HEK293 (cell line): ENCODE measurements around the gene C2orf72.

ENCODE experiments used
- GFI1B ChIP-seq: fragments of 450-650 bp; formaldehyde crosslinking; IDR thresholded peaks from 2 replicates; pipeline ENCODE4 v1.5.1; 2016; ENCODE audit warnings: missing biosample characterization, missing genetic modification characterization
- GLI2 ChIP-seq: fragments of 450-650 bp; formaldehyde crosslinking; IDR thresholded peaks from 2 replicates; pipeline ENCODE4; 2017; ENCODE audit warnings: missing biosample characterization, missing genetic modification characterization, low read depth, borderline replicate concordance
- GLIS2 ChIP-seq: fragments of 450-650 bp; formaldehyde crosslinking; IDR thresholded peaks from 2 replicates; pipeline ENCODE4 v1.5.1; 2016; ENCODE audit warnings: missing biosample characterization, missing genetic modification characterization
- KLF10 ChIP-seq: fragments of 450-650 bp; IDR thresholded peaks from 2 replicates; pipeline ENCODE4 v1.5.1; 2018; ENCODE audit warnings: missing biosample characterization, mild to moderate bottlenecking, missing genetic modification characterization
- KLF16 ChIP-seq: fragments of 450-650 bp; formaldehyde crosslinking; IDR thresholded peaks from 2 replicates; pipeline ENCODE4 v1.5.1; 2017; ENCODE audit warnings: missing biosample characterization, missing genetic modification characterization
- KLF7 ChIP-seq: fragments of 450-650 bp; formaldehyde crosslinking; IDR thresholded peaks from 2 replicates; pipeline ENCODE4 v1.5.1; 2016; ENCODE audit warnings: missing biosample characterization, missing genetic modification characterization, borderline replicate concordance
- OVOL3 ChIP-seq: fragments of 450-650 bp; formaldehyde crosslinking; IDR thresholded peaks from 2 replicates; pipeline ENCODE4 v1.5.1; 2016; ENCODE audit warnings: missing biosample characterization, missing genetic modification characterization
- YY2 ChIP-seq: fragments of 450-650 bp; formaldehyde crosslinking; IDR thresholded peaks from 2 replicates; pipeline ENCODE4 v1.5.1; 2016; ENCODE audit warnings: missing biosample characterization, missing genetic modification characterization
- ZBTB8A ChIP-seq: fragments of 450-650 bp; formaldehyde crosslinking; IDR thresholded peaks from 2 replicates; pipeline ENCODE4 v1.5.1; 2016; ENCODE audit warnings: missing biosample characterization, missing genetic modification characterization
- ZFHX2 ChIP-seq: fragments of 450-650 bp; formaldehyde crosslinking; conservative IDR thresholded peaks from 2 replicates; pipeline ENCODE4 v1.5.1; 2016; ENCODE audit warnings: missing biosample characterization, missing genetic modification characterization
- ZFP37 ChIP-seq: fragments of 450-650 bp; formaldehyde crosslinking; IDR thresholded peaks from 2 replicates; pipeline ENCODE4 v1.5.1; 2016; ENCODE audit warnings: missing biosample characterization, missing genetic modification characterization
- ZNF157 ChIP-seq: fragments of 450-650 bp; formaldehyde crosslinking; IDR thresholded peaks from 2 replicates; pipeline ENCODE4 v1.5.1; 2016; ENCODE audit warnings: missing biosample characterization, missing genetic modification characterization
- ZNF274 ChIP-seq, 2 experiments: fragments of 200-500 bp in 1 of 2; fragments of 450-650 bp in 1 of 2; sonication (Bioruptor generic) in 1 of 2; formaldehyde crosslinking in 1 of 2; IDR thresholded peaks; 2 replicates each; pipeline versions ENCODE4 v1.5.1 to v1.6.1; 2014 to 2016; ENCODE audit warnings: borderline replicate concordance in 1 of 2, inconsistent platforms in 1 of 2, low read length in 1 of 2, missing biosample characterization in 1 of 2, missing genetic modification characterization in 1 of 2
- ZNF292 ChIP-seq: fragments of 450-650 bp; formaldehyde crosslinking; IDR thresholded peaks from 2 replicates; pipeline ENCODE4 v1.5.1; 2016; ENCODE audit warnings: low read depth, missing biosample characterization, missing genetic modification characterization, borderline replicate concordance
- ZNF324 ChIP-seq: fragments of 450-650 bp; formaldehyde crosslinking; IDR thresholded peaks from 2 replicates; pipeline ENCODE4 v1.5.1; 2016; ENCODE audit warnings: missing biosample characterization, missing genetic modification characterization
- ZNF354C ChIP-seq: fragments of 450-650 bp; formaldehyde crosslinking; IDR thresholded peaks from 2 replicates; pipeline ENCODE4 v1.5.1; 2016; ENCODE audit warnings: missing biosample characterization, missing genetic modification characterization, low read depth, borderline replicate concordance
- ZNF473 ChIP-seq: fragments of 450-650 bp; formaldehyde crosslinking; IDR thresholded peaks from 2 replicates; pipeline ENCODE4 v1.5.1; 2017; ENCODE audit warnings: missing biosample characterization, missing genetic modification characterization
- ZNF48 ChIP-seq: fragments of 450-650 bp; formaldehyde crosslinking; IDR thresholded peaks from 2 replicates; pipeline ENCODE4 v1.5.1; 2016; ENCODE audit warnings: missing biosample characterization, missing genetic modification characterization
- ZNF521 ChIP-seq: fragments of 450-650 bp; formaldehyde crosslinking; IDR thresholded peaks from 2 replicates; pipeline ENCODE4 v1.5.1; 2017; ENCODE audit warnings: missing biosample characterization, mild to moderate bottlenecking, missing genetic modification characterization
- ZNF610 ChIP-seq: fragments of 450-650 bp; formaldehyde crosslinking; IDR thresholded peaks from 2 replicates; pipeline ENCODE4 v1.5.1; 2016; ENCODE audit warnings: missing biosample characterization, missing genetic modification characterization, borderline replicate concordance
- ZNF658 ChIP-seq: fragments of 450-650 bp; formaldehyde crosslinking; IDR thresholded peaks from 2 replicates; pipeline ENCODE4; 2016; ENCODE audit warnings: missing biosample characterization, missing genetic modification characterization
- ZNF677 ChIP-seq: fragments of 450-650 bp; IDR thresholded peaks from 2 replicates; pipeline ENCODE4 v1.5.0; 2018; ENCODE audit warnings: missing biosample characterization, mild to moderate bottlenecking, missing genetic modification characterization, moderate library complexity
- ZNF701 ChIP-seq: fragments of 450-650 bp; formaldehyde crosslinking; IDR thresholded peaks from 2 replicates; pipeline ENCODE4 v1.5.1; 2016; ENCODE audit warnings: missing biosample characterization, missing genetic modification characterization
- ZNF843 ChIP-seq: fragments of 450-650 bp; formaldehyde crosslinking; IDR thresholded peaks from 2 replicates; pipeline ENCODE4 v1.5.1; 2016; ENCODE audit warnings: missing biosample characterization, missing genetic modification characterization
- ZSCAN16 ChIP-seq: fragments of 450-650 bp; formaldehyde crosslinking; IDR thresholded peaks from 2 replicates; pipeline ENCODE4 v1.5.1; 2016; ENCODE audit warnings: missing biosample characterization, missing genetic modification characterization
- TF ChIP-seq, protein P1 (sequence below): fragments of 450-650 bp; formaldehyde crosslinking; IDR thresholded peaks from 2 replicates; pipeline ENCODE4 v1.5.1; 2017; ENCODE audit warnings: missing biosample characterization, missing genetic modification characterization
- TF ChIP-seq, protein P2 (sequence below): fragments of 450-650 bp; formaldehyde crosslinking; IDR thresholded peaks from 2 replicates; pipeline ENCODE4 v1.5.1; 2016; ENCODE audit warnings: missing biosample characterization, missing genetic modification characterization
- TF ChIP-seq, protein P3 (sequence below): fragments of 450-650 bp; formaldehyde crosslinking; IDR thresholded peaks from 2 replicates; pipeline ENCODE4 v1.5.1; 2016; ENCODE audit warnings: missing biosample characterization, missing genetic modification characterization
- TF ChIP-seq, protein P4 (sequence below): fragments of 450-650 bp; formaldehyde crosslinking; IDR thresholded peaks from 2 replicates; pipeline ENCODE4 v1.5.1; 2016; ENCODE audit warnings: missing biosample characterization, missing genetic modification characterization
- TF ChIP-seq, protein P5 (sequence below): fragments of 450-650 bp; formaldehyde crosslinking; IDR thresholded peaks from 2 replicates; pipeline ENCODE4 v1.5.1; 2016; ENCODE audit warnings: missing biosample characterization, missing genetic modification characterization, low read depth

C2orf72 gene

DNA sequence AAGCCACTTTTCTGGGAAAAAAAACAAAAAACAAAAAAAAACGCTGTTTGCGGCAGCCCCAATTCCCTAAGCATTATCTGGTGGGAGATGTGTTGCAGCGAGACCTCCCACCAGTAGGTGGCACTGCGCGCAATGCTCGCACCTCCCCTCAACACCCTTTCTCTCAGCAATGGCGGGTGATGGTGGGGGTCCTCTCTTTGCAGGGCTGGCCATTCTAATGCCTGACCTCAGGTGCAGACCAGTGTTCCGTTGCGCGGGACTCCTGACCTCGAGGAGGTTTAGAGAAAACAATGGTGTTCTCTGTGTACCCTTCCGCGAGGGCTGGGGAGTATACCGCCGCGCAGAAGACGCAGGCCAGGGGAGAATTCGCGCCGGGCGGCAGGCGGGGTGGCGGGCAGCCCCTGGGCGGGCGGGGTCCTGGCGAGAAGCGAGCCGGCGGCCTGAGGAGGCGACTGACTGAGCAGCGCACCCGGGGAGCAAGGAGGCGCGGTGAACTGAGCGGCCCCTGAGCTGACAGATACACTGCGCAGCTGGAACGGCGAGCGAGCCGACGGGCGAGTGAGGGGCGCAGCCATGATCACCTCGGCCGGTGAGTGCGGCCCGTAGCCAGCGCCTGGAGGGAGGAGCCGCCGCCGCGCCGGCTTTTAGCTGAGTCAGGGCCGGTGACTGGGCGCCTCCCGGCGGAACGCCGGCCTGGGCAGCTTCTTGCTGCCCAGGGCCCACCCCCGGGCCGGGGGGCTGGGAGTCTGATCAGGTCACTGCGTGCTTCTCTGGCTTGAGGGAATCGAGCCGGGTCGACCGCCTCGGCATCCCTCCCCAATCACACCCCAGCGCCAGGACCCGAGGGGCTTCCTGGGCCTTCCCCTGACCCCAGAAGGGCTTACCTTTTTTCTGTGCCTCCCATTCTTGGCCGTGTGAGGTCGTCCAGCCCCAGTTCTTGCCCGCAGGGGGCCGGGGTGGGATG, 19.4 kb downstream of the C2orf72 start, which contains the start of gene PSMD1 (continued):
- no peak; the same call in 1 of the 2 replicates for TF ChIP-seq GLIS2 (tag by site-specific recombination)
- no peak for TF ChIP-seq ZNF521 (tag by site-specific recombination)
- TF ChIP-seq ZNF292 (tag by site-specific recombination) = no peak
- TF ChIP-seq ZNF157 (tag by site-specific recombination) = no peak
- TF ChIP-seq ZNF677 (tag by site-specific recombination) = no peak
- TF ChIP-seq KLF10 (tag by site-specific recombination) = no peak; the same call in 1 of the 2 replicates
- TF ChIP-seq ZNF48 (tag by site-specific recombination) = no peak
- TF ChIP-seq GFI1B (tag by site-specific recombination) = no peak
- peak; percentile 96 for TF ChIP-seq YY2 (tag by site-specific recombination)
- TF ChIP-seq OVOL3 (tag by site-specific recombination) = no peak
- peak; percentile 41; the same call in 1 of the 2 replicates for TF ChIP-seq ZFP37 (tag by site-specific recombination)
- TF ChIP-seq, protein P1, sequence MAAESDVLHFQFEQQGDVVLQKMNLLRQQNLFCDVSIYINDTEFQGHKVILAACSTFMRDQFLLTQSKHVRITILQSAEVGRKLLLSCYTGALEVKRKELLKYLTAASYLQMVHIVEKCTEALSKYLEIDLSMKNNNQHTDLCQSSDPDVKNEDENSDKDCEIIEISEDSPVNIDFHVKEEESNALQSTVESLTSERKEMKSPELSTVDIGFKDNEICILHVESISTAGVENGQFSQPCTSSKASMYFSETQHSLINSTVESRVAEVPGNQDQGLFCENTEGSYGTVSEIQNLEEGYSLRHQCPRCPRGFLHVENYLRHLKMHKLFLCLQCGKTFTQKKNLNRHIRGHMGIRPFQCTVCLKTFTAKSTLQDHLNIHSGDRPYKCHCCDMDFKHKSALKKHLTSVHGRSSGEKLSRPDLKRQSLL (tag by site-specific recombination) = no peak
- TF ChIP-seq KLF16 (tag by site-specific recombination) = peak; percentile 44; the same call in 1 of the 2 replicates
- TF ChIP-seq ZSCAN16 (tag by site-specific recombination) = no peak
- 0 out of 2 replicates have a peak, but pooled peaks have one; percentile 11 for TF ChIP-seq ZNF843 (tag by site-specific recombination)
- TF ChIP-seq, protein P2, sequence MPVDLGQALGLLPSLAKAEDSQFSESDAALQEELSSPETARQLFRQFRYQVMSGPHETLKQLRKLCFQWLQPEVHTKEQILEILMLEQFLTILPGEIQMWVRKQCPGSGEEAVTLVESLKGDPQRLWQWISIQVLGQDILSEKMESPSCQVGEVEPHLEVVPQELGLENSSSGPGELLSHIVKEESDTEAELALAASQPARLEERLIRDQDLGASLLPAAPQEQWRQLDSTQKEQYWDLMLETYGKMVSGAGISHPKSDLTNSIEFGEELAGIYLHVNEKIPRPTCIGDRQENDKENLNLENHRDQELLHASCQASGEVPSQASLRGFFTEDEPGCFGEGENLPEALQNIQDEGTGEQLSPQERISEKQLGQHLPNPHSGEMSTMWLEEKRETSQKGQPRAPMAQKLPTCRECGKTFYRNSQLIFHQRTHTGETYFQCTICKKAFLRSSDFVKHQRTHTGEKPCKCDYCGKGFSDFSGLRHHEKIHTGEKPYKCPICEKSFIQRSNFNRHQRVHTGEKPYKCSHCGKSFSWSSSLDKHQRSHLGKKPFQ (tag by site-specific recombination) = no peak
- no peak for TF ChIP-seq GLI2 (tag by site-specific recombination)
- TF ChIP-seq ZNF473 (tag by site-specific recombination) = no peak
- TF ChIP-seq, protein P3, sequence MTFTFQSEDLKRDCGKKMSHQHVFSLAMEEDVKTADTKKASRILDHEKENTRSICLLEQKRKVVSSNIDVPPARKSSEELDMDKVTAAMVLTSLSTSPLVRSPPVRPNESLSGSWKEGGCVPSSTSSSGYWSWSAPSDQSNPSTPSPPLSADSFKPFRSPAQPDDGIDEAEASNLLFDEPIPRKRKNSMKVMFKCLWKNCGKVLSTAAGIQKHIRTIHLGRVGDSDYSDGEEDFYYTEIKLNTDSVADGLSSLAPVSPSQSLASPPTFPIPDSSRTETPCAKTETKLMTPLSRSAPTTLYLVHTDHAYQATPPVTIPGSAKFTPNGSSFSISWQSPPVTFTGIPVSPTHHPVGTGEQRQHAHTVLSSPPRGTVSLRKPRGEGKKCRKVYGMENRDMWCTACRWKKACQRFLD (tag by site-specific recombination) = no peak
- no peak for TF ChIP-seq KLF7 (tag by site-specific recombination)
- TF ChIP-seq, protein P4, sequence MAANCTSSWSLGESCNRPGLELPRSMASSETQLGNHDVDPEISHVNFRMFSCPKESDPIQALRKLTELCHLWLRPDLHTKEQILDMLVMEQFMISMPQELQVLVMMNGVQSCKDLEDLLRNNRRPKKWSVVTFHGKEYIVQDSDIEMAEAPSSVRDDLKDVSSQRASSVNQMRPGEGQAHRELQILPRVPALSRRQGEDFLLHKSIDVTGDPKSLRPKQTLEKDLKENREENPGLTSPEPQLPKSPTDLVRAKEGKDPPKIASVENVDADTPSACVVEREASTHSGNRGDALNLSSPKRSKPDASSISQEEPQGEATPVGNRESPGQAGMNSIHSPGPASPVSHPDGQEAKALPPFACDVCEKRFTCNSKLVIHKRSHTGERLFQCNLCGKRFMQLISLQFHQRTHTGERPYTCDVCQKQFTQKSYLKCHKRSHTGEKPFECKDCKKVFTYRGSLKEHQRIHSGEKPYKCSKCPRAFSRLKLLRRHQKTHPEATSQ = no peak
- TF ChIP-seq ZBTB8A (tag by site-specific recombination) = peak; percentile 17; the same call in 1 of the 2 replicates
- no peak for TF ChIP-seq ZNF701
- no peak for TF ChIP-seq ZNF354C (tag by site-specific recombination)
- TF ChIP-seq, protein P5, sequence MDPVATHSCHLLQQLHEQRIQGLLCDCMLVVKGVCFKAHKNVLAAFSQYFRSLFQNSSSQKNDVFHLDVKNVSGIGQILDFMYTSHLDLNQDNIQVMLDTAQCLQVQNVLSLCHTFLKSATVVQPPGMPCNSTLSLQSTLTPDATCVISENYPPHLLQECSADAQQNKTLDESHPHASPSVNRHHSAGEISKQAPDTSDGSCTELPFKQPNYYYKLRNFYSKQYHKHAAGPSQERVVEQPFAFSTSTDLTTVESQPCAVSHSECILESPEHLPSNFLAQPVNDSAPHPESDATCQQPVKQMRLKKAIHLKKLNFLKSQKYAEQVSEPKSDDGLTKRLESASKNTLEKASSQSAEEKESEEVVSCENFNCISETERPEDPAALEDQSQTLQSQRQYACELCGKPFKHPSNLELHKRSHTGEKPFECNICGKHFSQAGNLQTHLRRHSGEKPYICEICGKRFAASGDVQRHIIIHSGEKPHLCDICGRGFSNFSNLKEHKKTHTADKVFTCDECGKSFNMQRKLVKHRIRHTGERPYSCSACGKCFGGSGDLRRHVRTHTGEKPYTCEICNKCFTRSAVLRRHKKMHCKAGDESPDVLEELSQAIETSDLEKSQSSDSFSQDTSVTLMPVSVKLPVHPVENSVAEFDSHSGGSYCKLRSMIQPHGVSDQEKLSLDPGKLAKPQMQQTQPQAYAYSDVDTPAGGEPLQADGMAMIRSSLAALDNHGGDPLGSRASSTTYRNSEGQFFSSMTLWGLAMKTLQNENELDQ (tag by site-specific recombination) = no peak
- TF ChIP-seq ZNF658 = no peak
- TF ChIP-seq ZFHX2 (tag by site-specific recombination) = no peak; the same call in 1 of the 2 replicates
- TF ChIP-seq ZNF274 (IDR thresholded peaks at IDR 0.05; ENCODE audit: low read length) = no peak
- TF ChIP-seq ZNF274 (tag by site-specific recombination; IDR thresholded peaks at IDR 0.05; ENCODE audit: borderline replicate concordance) = no peak
- peak; percentile 59; the same call in 1 of the 2 replicates for TF ChIP-seq ZNF324 (tag by site-specific recombination)
- TF ChIP-seq ZNF610 = no peak
